B cell (primary cell): Measurements from ENCODE around the gene PGPEP1. TPM values are rescaled to one million over a fixed set of nuclear protein-coding genes. Genes with fewer than 3 reads are reported as not detected.

ENCODE experiments used
- ATAC-seq: fragments of 200-7000 bp; cut with Tn5 transposase; one replicate; pipeline ENCODE4 v1.10.0; 2021; ENCODE audit warnings: low read depth, mild to moderate bottlenecking, moderate number of reproducible peaks, moderate library complexity
- CTCF ChIA-PET: fragments of 350-600 bp; sonication (Branson Sonifier 250); formaldehyde crosslinking; loops from one replicate; lab custom pipeline; 2021; ENCODE audit warnings: antibody characterized with exemption, inconsistent platforms; lab: Charles Lee
- POLR2A ChIA-PET: fragments of 350-600 bp; sonication (Branson Sonifier 250); formaldehyde crosslinking; loops from one replicate; lab custom pipeline; 2021; ENCODE audit warnings: antibody characterized with exemption; lab: Charles Lee
- DNase-seq: peaks from one replicate; pipeline ENCODE4 v3.0.0; 2013
- H2AFZ ChIP-seq: 2 replicates; pipeline ENCODE4 v1.6.1; 2012; ENCODE audit warnings: mild to moderate bottlenecking, low read depth, low read length; ENCODE audit not compliant: insufficient read depth, poor library complexity, severe bottlenecking
- H3K27ac ChIP-seq, 2 donors: 1 replicate in 1 of 2; 2 replicates in 1 of 2; pipeline ENCODE4 v1.5.1; 2012 to 2013; ENCODE audit warnings: low read length in 2 of 2, mild to moderate bottlenecking in 2 of 2, moderate library complexity in 1 of 2
- H3K27me3 ChIP-seq, 4 experiments: fragments of 200-600 bp in 1 of 4; sonication (generic) in 1 of 4; replicated peaks in 1 of 4; 1 replicate in 2 of 4; 2 replicates in 2 of 4; pipeline versions ENCODE4 v1.6.1 to v1.7.0; 2013 to 2016; ENCODE audit warnings: low read length in 3 of 4, mild to moderate bottlenecking in 2 of 4, mixed read lengths in 1 of 4, moderate library complexity in 1 of 4; ENCODE audit not compliant: insufficient read depth in 4 of 4, control insufficient read depth in 3 of 4; ENCODE audit errors: control extremely low read depth in 1 of 4
- H3K36me3 ChIP-seq, 2 experiments: replicated peaks in 1 of 2; 1 replicate in 1 of 2; 2 replicates in 1 of 2; pipeline versions ENCODE4 v1.6.1 to v1.7.1; 2013; ENCODE audit warnings: low read length in 1 of 2; ENCODE audit not compliant: insufficient read depth in 2 of 2, control insufficient read depth in 1 of 2; ENCODE audit errors: control extremely low read depth in 1 of 2, extremely low read depth in 1 of 2
- H3K4me1 ChIP-seq, 2 donors: fragments of 200-600 bp in 1 of 2; sonication (generic) in 1 of 2; 1 replicate in 1 of 2; 2 replicates in 1 of 2; pipeline versions ENCODE4 v1.5.1 to v1.6.1; 2013 to 2017; ENCODE audit warnings: low read length in 2 of 2; ENCODE audit not compliant: control insufficient read depth in 2 of 2, insufficient read depth in 2 of 2
- H3K4me2 ChIP-seq: replicated peaks from 2 replicates; pipeline ENCODE3; 2012; ENCODE audit warnings: mild to moderate bottlenecking, low read depth, low read length; ENCODE audit not compliant: poor library complexity, severe bottlenecking
- H3K4me3 ChIP-seq, 5 experiments: fragments of 200-600 bp in 1 of 5; sonication (generic) in 1 of 5; 1 replicate in 3 of 5; 2 replicates in 2 of 5; pipeline versions ENCODE4 v1.5.1 to v1.7.0; 2011 to 2016; ENCODE audit warnings: low read length in 4 of 5, mild to moderate bottlenecking in 4 of 5, low read depth in 2 of 5, control low read depth in 1 of 5, moderate library complexity in 1 of 5; ENCODE audit not compliant: insufficient read depth in 1 of 5; ENCODE audit errors: control extremely low read depth in 1 of 5, extremely low read depth in 1 of 5
- H3K79me2 ChIP-seq: fragments of 200-600 bp; sonication (generic); one replicate; pipeline ENCODE4 v1.6.0; 2016; ENCODE audit warnings: low read length; ENCODE audit not compliant: control insufficient read depth, insufficient read depth
- H3K9ac ChIP-seq: fragments of 200-600 bp; sonication (generic); 2 replicates; pipeline ENCODE4 v1.6.1; 2017; ENCODE audit warnings: mild to moderate bottlenecking, low read length, moderate library complexity
- H3K9me3 ChIP-seq, 3 donors: one replicate each; pipeline versions ENCODE4 v1.6.1 to v1.7.1; 2013; ENCODE audit warnings: low read length in 2 of 3; ENCODE audit not compliant: control insufficient read depth in 2 of 3, insufficient read depth in 1 of 3; ENCODE audit errors: control extremely low read depth in 1 of 3
- H4K20me1 ChIP-seq: 2 replicates; pipeline ENCODE4 v1.6.0; 2012; ENCODE audit warnings: mild to moderate bottlenecking, low read length; ENCODE audit not compliant: insufficient read depth, control insufficient read depth, poor library complexity, severe bottlenecking
- H3K27ac Mint-ChIP-seq: one replicate; pipeline ENCODE4 v1.8.0; 2021; ENCODE audit warnings: mixed read lengths
- H3K27me3 Mint-ChIP-seq: one replicate; pipeline ENCODE4 v1.8.0; 2021; ENCODE audit warnings: mixed read lengths
- H3K4me1 Mint-ChIP-seq: one replicate; pipeline ENCODE4 v1.8.0; 2021; ENCODE audit warnings: mixed read lengths
- H3K4me3 Mint-ChIP-seq: one replicate; pipeline ENCODE4 v1.8.0; 2021; ENCODE audit warnings: mixed read lengths
- H3K9me3 Mint-ChIP-seq: one replicate; pipeline ENCODE4 v1.8.0; 2022; ENCODE audit warnings: mixed read lengths; ENCODE audit not compliant: insufficient read depth
- CTCF ChIP-seq: fragments of 200-600 bp; IDR thresholded peaks from one replicate; pipeline ENCODE4 v1.8.0; 2022; ENCODE audit warnings: antibody characterized with exemption, mild to moderate bottlenecking
- EZH2 ChIP-seq: IDR thresholded peaks from 2 replicates; pipeline ENCODE4 v1.6.1; 2012; ENCODE audit warnings: borderline replicate concordance, low read depth, mild to moderate bottlenecking, moderate library complexity, low read length; ENCODE audit not compliant: insufficient read depth, poor library complexity, severe bottlenecking
- WGBS: methylation state at CpG from one replicate; pipeline ENCODE4 v1.1.5; 2013; ENCODE audit warnings: missing lambda C conversion rate; ENCODE audit not compliant: insufficient coverage; 5-methylcytosine and 5-hydroxymethylcytosine counted together
- intact Hi-C: fragments of 100-400 bp; cut with micrococcal nuclease; formaldehyde crosslinking; loops from one replicate; pipeline ENCODE4 v1.10.0; 2022
- polyA plus RNA-seq: library from polyadenylated mRNA; depleted of rRNA; stranded (reverse); fragments of >200 nt; gene quantifications from 2 replicates; pipeline ENCODE4 v1.2.3, GENCODE V29; 2012
- total RNA-seq, 2 donors: library from RNA; stranded (reverse); fragments of 120-200 nt in 1 of 2; gene quantifications; 1 replicate in 1 of 2; 2 replicates in 1 of 2; pipeline versions ENCODE4 v1.2.3 to v1.2.4, GENCODE V29; 2013 to 2022

PGPEP1 gene
- total and polyA plus RNA-seq, 2 donors (not counting 1 experiment from before 2014, with no cell fraction given), result 17.6 to 20.9 TPM

GRCh38 chr19:18291019-18291524, 49.3 kb upstream of the PGPEP1 start:
- POLR2A ChIA-PET, result interaction anchor here (0.7 to 6.6 kb wide), 7 partner anchors 11 to 392 kb away, joined by 3 to 318 read pairs (median 7); partner anchors contain the start of genes CRTC1, JUND and LSM4
- Histone ChIP-seq H2AFZ (peak overlapping the region; percentile 26), H4K20me1 (no peaks in the 10 kb centered on the region), H3K79me2 (peaks cover 5% of the 10 kb centered on the region), H3K36me3 (no peaks in the 10 kb centered on the region), H3K27me3 (no peaks in the 10 kb centered on the region), H3K4me3 (peak overlapping the region in 4 of 5 experiments; percentile 82 to 99 (median 92)), H3K27ac (peak overlapping the region; percentile 100), H3K9me3 (no peaks in the 10 kb centered on the region), H3K9ac (peak overlapping the region; percentile 100), H3K4me2 (peak overlapping the region; percentile 99), H3K4me1 (peaks cover 48 to 68% of the 10 kb centered on the region in 2 donors)
- Mint-ChIP-seq H3K27ac (peak overlapping the region; percentile 93), H3K4me1 (peaks cover 61% of the 10 kb centered on the region), H3K4me3 (peak overlapping the region; percentile 82), H3K9me3 (no peaks in the 10 kb centered on the region), H3K27me3 (no peaks in the 10 kb centered on the region)
- DNase-seq (no peak), ATAC-seq (no peak)
- no peak for TF ChIP-seq EZH2
- no peak for TF ChIP-seq CTCF
- CTCF ChIA-PET, result interaction anchor here (0.7 to 6.5 kb wide), 5 partner anchors 10 to 66 kb away, joined by 4 to 138 read pairs (median 8); partner anchors contain the start of genes JUND and LSM4
- 26% methylated on average over 21 of the region's 21 CpGs for WGBS
- intact Hi-C loops, result loop anchor here (5.0 kb wide), 1 partner anchor 269 kb away; no protein-coding TSS in a partner anchor
